GM23338 (cell line): ENCODE results near the gene CCDC27. TPM values are rescaled to one million over a fixed set of nuclear protein-coding genes. Genes with fewer than 3 reads are reported as not detected.

Source experiments
- ATAC-seq: fragments of 200-7000 bp; cut with Tn5 transposase; 3 replicates; pipeline ENCODE4 v1.9.1; 2020
- DNase-seq: peaks from one replicate; pipeline ENCODE4 v3.0.0-alpha.2; 2015; ENCODE audit warnings: low spot score
- H2AFZ ChIP-seq: fragments of 200-600 bp; sonication (generic); 2 replicates; pipeline ENCODE4 v1.8.0; 2016; ENCODE audit warnings: antibody characterized with exemption, mild to moderate bottlenecking, moderate library complexity
- H3F3A ChIP-seq: fragments of 200-600 bp; sonication (generic); replicated peaks from 2 replicates; pipeline ENCODE4 v1.8.0; 2017; ENCODE audit warnings: antibody characterized with exemption, mixed run types, low read depth
- H3K27ac ChIP-seq: fragments of 200-600 bp; sonication (generic); 2 replicates; pipeline ENCODE4 v1.6.1; 2016; ENCODE audit warnings: low read depth
- H3K27me3 ChIP-seq: fragments of 200-600 bp; sonication (generic); 2 replicates; pipeline ENCODE4 v1.8.0; 2016; ENCODE audit warnings: mild to moderate bottlenecking, mixed run types, moderate library complexity; ENCODE audit not compliant: insufficient read depth
- H3K36me3 ChIP-seq: fragments of 200-600 bp; sonication (generic); 2 replicates; pipeline ENCODE4 v1.8.0; 2016; ENCODE audit warnings: mild to moderate bottlenecking; ENCODE audit not compliant: insufficient read depth
- H3K4me1 ChIP-seq: fragments of 200-600 bp; sonication (generic); 2 replicates; pipeline ENCODE4 v1.8.0; 2016; ENCODE audit warnings: mild to moderate bottlenecking, moderate library complexity; ENCODE audit not compliant: insufficient read depth
- H3K4me2 ChIP-seq: fragments of 200-600 bp; sonication (generic); 2 replicates; pipeline ENCODE4 v1.7.1; 2017; ENCODE audit warnings: mixed run types
- H3K4me3 ChIP-seq: fragments of 200-600 bp; sonication (generic); 2 replicates; pipeline ENCODE4 v1.6.1; 2016; ENCODE audit warnings: mixed run types
- H3K79me2 ChIP-seq: fragments of 200-600 bp; sonication (generic); replicated peaks from 2 replicates; pipeline ENCODE4 v1.8.0; 2017; ENCODE audit warnings: mild to moderate bottlenecking; ENCODE audit not compliant: insufficient read depth
- H3K9me2 ChIP-seq: fragments of 200-600 bp; sonication (generic); 2 replicates; pipeline ENCODE4 v1.8.0; 2017; ENCODE audit not compliant: insufficient read depth
- H4K20me1 ChIP-seq: fragments of 200-600 bp; sonication (generic); replicated peaks from 2 replicates; pipeline ENCODE4 v1.8.0; 2017; ENCODE audit warnings: mild to moderate bottlenecking; ENCODE audit not compliant: insufficient read depth
- H3K27ac Mint-ChIP-seq: 2 replicates; pipeline ENCODE4 v1.8.0; 2020; ENCODE audit warnings: inconsistent platforms, mild to moderate bottlenecking, moderate library complexity, mixed read lengths
- H3K27me3 Mint-ChIP-seq: 3 replicates; pipeline ENCODE4 v1.8.0; 2022; ENCODE audit warnings: low read depth, mild to moderate bottlenecking, moderate library complexity, mixed read lengths, inconsistent platforms; ENCODE audit not compliant: insufficient read depth, poor library complexity
- H3K36me3 Mint-ChIP-seq: 3 replicates; pipeline ENCODE4 v1.8.0; 2021; ENCODE audit warnings: low read depth, mild to moderate bottlenecking, inconsistent platforms, moderate library complexity, mixed read lengths
- H3K4me1 Mint-ChIP-seq: 3 replicates; pipeline ENCODE4 v1.8.0; 2020; ENCODE audit warnings: mild to moderate bottlenecking, inconsistent platforms, mixed read lengths
- H3K4me3 Mint-ChIP-seq: 3 replicates; pipeline ENCODE4 v1.8.0; 2021; ENCODE audit warnings: moderate library complexity, mild to moderate bottlenecking, inconsistent platforms, mixed read lengths
- H3K9me3 Mint-ChIP-seq: 3 replicates; pipeline ENCODE4 v1.8.0; 2020; ENCODE audit warnings: moderate library complexity, mild to moderate bottlenecking, inconsistent platforms, mixed read lengths
- CREB1 ChIP-seq: fragments of 250-450 bp; sonication (Bioruptor Pico); IDR thresholded peaks from 2 replicates; pipeline ENCODE4 v1.5.0; 2020; ENCODE audit warnings: low read depth, mild to moderate bottlenecking, moderate library complexity
- ETS1 ChIP-seq: IDR thresholded peaks from 2 replicates; pipeline ENCODE4 v1.6.1; 2016; ENCODE audit warnings: antibody characterized with exemption
- EZH2phosphoT487 ChIP-seq: fragments of 200-600 bp; sonication (generic); IDR thresholded peaks from one replicate; pipeline ENCODE4 v1.8.1; 2018; ENCODE audit warnings: antibody characterized with exemption; ENCODE audit not compliant: unreplicated experiment
- JUNB ChIP-seq: IDR thresholded peaks from one replicate; pipeline ENCODE4 v1.6.1; 2016; ENCODE audit warnings: antibody characterized with exemption; ENCODE audit not compliant: unreplicated experiment
- NANOG ChIP-seq: IDR thresholded peaks from 2 replicates; pipeline ENCODE4 v1.6.1; 2016; ENCODE audit warnings: antibody characterized with exemption, borderline replicate concordance
- POLR2AphosphoS5 ChIP-seq: IDR thresholded peaks from 2 replicates; pipeline ENCODE4 v1.6.1; 2016; ENCODE audit warnings: antibody characterized with exemption, low read depth
- STAT1 ChIP-seq: IDR thresholded peaks from one replicate; pipeline ENCODE4 v1.6.1; 2016; ENCODE audit warnings: antibody characterized with exemption; ENCODE audit not compliant: unreplicated experiment
- ZNF462 ChIP-seq: fragments of 250-450 bp; sonication (Bioruptor Pico); IDR thresholded peaks from 2 replicates; pipeline ENCODE4 v1.5.0; 2020; ENCODE audit warnings: mild to moderate bottlenecking, moderate library complexity
- polyA plus RNA-seq: library from polyadenylated mRNA; unstranded; fragments of >200 nt; fragmentation: Nextera tagmentation; extraction: Ambion mirVana; gene quantifications from 2 replicates; pipeline ENCODE4 v1.2.1, GENCODE V29; 2016
- total RNA-seq: library from RNA; depleted of rRNA; stranded (reverse); fragments of >200 nt; shearing (Covaris generic); gene quantifications from 2 replicates; pipeline ENCODE4 v1.2.3, GENCODE V29; 2014

The CCDC27 gene
- total and polyA plus RNA-seq, 2 experiments from 2014 or later = 0.18 to 0.45 TPM

- no peak for TF ChIP-seq ZNF462 (CRISPR knock-in tag)
- TF ChIP-seq POLR2AphosphoS5 = no peak
- TF ChIP-seq EZH2phosphoT487 = no peak
Observed at GRCh38 chr1:3703786-3704371, 48.4 kb upstream of the CCDC27 start (continued).

- H3K27me3 Mint-ChIP-seq = peaks cover 12% of the 10 kb centered on the region
- H3K27me3 ChIP-seq = no peaks in the 10 kb centered on the region
- TF ChIP-seq NANOG (no peak), JUNB (no peak), CREB1 (CRISPR knock-in tag) (no peak), ZNF462 (CRISPR knock-in tag) (no peak), STAT1 (no peak), ETS1 (no peak)
Observed at GRCh38 chr1:3705341-3705950, 46.8 kb upstream of the CCDC27 start.

More at GRCh38 chr1:3705341-3705950, 46.8 kb upstream of the CCDC27 start:
- Histone ChIP-seq H3K27ac (no peak overlapping the region), H4K20me1 (no peaks in the 10 kb centered on the region), H3F3A (0 out of 2 replicates have a peak, but pooled peaks cover 7% of the 10 kb centered on the region), H2AFZ (no peak overlapping the region), H3K9me2 (no peaks in the 10 kb centered on the region), H3K36me3 (no peaks in the 10 kb centered on the region), H3K4me2 (no peak overlapping the region), H3K4me1 (peaks cover 10% of the 10 kb centered on the region; the same call in 1 of the 2 replicates), H3K4me3 (no peak overlapping the region), H3K79me2 (no peaks in the 10 kb centered on the region)
- Mint-ChIP-seq H3K36me3 (no peaks in the 10 kb centered on the region), H3K27ac (no peak overlapping the region), H3K9me3 (no peaks in the 10 kb centered on the region), H3K4me1 (peaks cover 14% of the 10 kb centered on the region), H3K4me3 (no peak overlapping the region)
- DNase-seq (no peak), ATAC-seq (no peak)
